Measurements from ENCODE around the gene HSDL1. TPM values are rescaled to one million over a fixed set of nuclear protein-coding genes. Genes with fewer than 3 reads are reported as not detected.
A peak's percentile ranks its signal among the peaks of the same experiment; 100 is the strongest.

The HSDL1 gene
- total RNA-seq, 1 experiment from 2014 or later = 34.2 TPM

DNA sequence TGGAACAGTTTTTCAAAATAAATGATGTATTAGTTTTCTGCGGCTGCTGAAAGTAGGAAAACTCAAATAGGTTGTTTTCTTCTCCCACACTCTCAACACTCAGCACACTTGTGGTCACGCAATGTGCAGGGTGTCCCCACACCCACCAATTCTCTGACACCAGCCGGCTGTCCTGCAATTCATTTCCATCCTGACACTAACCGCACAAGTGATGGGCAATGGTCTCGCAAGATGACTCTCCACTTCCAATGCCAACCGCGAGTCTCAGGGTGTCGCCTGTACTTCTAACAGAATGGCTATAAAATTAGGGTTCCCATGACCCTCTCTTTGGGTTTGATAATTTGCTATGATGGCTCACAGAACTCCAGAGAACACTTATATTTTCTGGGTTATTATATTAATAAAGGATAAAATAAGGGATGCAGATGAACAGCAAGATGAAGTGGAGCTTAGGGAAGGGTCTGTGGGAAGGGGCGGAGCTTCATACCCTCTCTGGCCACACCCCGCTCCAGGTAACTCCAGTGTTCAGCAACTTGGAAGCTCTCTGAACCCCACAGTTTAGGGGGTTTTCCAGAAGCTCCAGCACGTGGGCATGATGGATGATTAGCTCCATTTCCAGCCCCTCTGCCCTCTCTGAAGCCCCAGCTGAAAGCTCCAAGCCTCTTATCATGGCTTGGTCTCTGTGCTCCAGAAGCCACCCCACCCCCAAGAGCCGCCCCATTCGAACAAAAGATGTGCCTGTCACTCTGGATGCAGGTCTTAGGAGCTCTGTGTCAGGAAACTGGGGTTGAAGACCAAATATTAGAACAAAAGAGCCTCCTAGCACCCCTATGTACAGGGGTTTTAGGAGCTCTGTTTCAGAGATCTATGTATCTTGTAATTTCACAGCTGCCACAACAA is 22.1 kb upstream of the HSDL1 start:
- TF ChIP-seq, protein P1, sequence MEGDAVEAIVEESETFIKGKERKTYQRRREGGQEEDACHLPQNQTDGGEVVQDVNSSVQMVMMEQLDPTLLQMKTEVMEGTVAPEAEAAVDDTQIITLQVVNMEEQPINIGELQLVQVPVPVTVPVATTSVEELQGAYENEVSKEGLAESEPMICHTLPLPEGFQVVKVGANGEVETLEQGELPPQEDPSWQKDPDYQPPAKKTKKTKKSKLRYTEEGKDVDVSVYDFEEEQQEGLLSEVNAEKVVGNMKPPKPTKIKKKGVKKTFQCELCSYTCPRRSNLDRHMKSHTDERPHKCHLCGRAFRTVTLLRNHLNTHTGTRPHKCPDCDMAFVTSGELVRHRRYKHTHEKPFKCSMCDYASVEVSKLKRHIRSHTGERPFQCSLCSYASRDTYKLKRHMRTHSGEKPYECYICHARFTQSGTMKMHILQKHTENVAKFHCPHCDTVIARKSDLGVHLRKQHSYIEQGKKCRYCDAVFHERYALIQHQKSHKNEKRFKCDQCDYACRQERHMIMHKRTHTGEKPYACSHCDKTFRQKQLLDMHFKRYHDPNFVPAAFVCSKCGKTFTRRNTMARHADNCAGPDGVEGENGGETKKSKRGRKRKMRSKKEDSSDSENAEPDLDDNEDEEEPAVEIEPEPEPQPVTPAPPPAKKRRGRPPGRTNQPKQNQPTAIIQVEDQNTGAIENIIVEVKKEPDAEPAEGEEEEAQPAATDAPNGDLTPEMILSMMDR (conservative IDR thresholded peaks at IDR 0.05) = no peak
- no peaks in the 10 kb centered on the region for H3K79me1 ChIP-seq (ENCODE audit: insufficient read depth, low read depth, low read length, poor library complexity, severe bottlenecking)
- no CpG with 5 or more reads among the region's 13 CpGs for WGBS (ENCODE audit: extremely low coverage, insufficient read length, low lambda C conversion rate)
- Mint-ChIP-seq H3K27ac (0 out of 7 replicates have a peak overlapping the region, but pooled peaks of 1 of the 3 experiments have one; percentile 35), H3K4me1 (peaks cover 0 to 2% of the 10 kb centered on the region in 2 experiments; a peak in 2 of 4 replicates), H3K9me3 (no peaks in the 10 kb centered on the region), H3K27me3 (ENCODE audit: low read depth) (peaks cover 5% of the 10 kb centered on the region), H3K36me3 (ENCODE audit: insufficient read depth in 1 of 3, low read depth in 3 of 3) (no peaks in the 10 kb centered on the region), H3K4me3 (no peak overlapping the region)
- H4K8ac ChIP-seq (replicated peaks; ENCODE audit: insufficient read length, low read depth, low read length) = no peak overlapping the region
- H3T11ph ChIP-seq (ENCODE audit: low read length) = no peak overlapping the region
- no peak overlapping the region for H3K9ac ChIP-seq (ENCODE audit: extremely low read depth, insufficient read length, low read length)
- no peak for DNase-seq
- H2BK5ac ChIP-seq (ENCODE audit: insufficient read length, low read length) = no peak overlapping the region
- H3K27ac ChIP-seq (ENCODE audit: insufficient read length, low read depth, low read length) = no peak overlapping the region
- H2BK15ac ChIP-seq (ENCODE audit: low read depth, low read length) = no peak overlapping the region
- H3K79me2 ChIP-seq (ENCODE audit: insufficient read depth, low read length) = no peaks in the 10 kb centered on the region
- H3K18ac ChIP-seq (ENCODE audit: insufficient read length, low read depth, low read length) = no peak overlapping the region
- H2BK20ac ChIP-seq (ENCODE audit: low read depth, low read length, poor library complexity, severe bottlenecking) = no peak overlapping the region
- H3K9me3 ChIP-seq (ENCODE audit: control insufficient read depth, low read depth, low read length) = no peaks in the 10 kb centered on the region
- no peak overlapping the region for H3K56ac ChIP-seq (ENCODE audit: insufficient read length, low read depth, low read length)
- H4K91ac ChIP-seq (ENCODE audit: insufficient read length, low read depth, low read length) = no peak overlapping the region
- H3K27me3 ChIP-seq (ENCODE audit: insufficient read depth, low read length) = no peaks in the 10 kb centered on the region
- no peak overlapping the region for H4K5ac ChIP-seq (ENCODE audit: insufficient read length, low read depth, low read length)
- no peaks in the 10 kb centered on the region for H4K20me1 ChIP-seq (ENCODE audit: control insufficient read depth, insufficient read depth, insufficient read length)
- no peak overlapping the region for H2BK12ac ChIP-seq (ENCODE audit: insufficient read length, low read depth, low read length)
- no peaks in the 10 kb centered on the region for H3K4me1 ChIP-seq (ENCODE audit: insufficient read depth, low read length)
- H2AK5ac ChIP-seq (ENCODE audit: insufficient read length, low read length) = no peak overlapping the region
- H2AFZ ChIP-seq (ENCODE audit: low read length) = peak overlapping the region; percentile 97
- no peak overlapping the region for H2BK120ac ChIP-seq (ENCODE audit: low read depth, low read length, poor library complexity, severe bottlenecking)
- H3K23me2 ChIP-seq (ENCODE audit: insufficient read length, low read depth, low read length, poor library complexity, severe bottlenecking) = no peaks in the 10 kb centered on the region
- H3K4me2 ChIP-seq (ENCODE audit: insufficient read depth, insufficient read length, low read length) = no peak overlapping the region
- H3K4ac ChIP-seq (ENCODE audit: low read depth, low read length) = no peak overlapping the region
- no peak overlapping the region for H3K23ac ChIP-seq (ENCODE audit: insufficient read length, low read depth, low read length)
- H3K14ac ChIP-seq (ENCODE audit: insufficient read depth, low read length) = no peak overlapping the region

All from H9 (cell line).